ENCODE results near the gene SLC12A7.
"Not testable (repeated sequence)": the region's sequence is repeated elsewhere in the genome, so short reads cannot be mapped to it uniquely, and the experiment has no call there.

Gene SLC12A7

DNA sequence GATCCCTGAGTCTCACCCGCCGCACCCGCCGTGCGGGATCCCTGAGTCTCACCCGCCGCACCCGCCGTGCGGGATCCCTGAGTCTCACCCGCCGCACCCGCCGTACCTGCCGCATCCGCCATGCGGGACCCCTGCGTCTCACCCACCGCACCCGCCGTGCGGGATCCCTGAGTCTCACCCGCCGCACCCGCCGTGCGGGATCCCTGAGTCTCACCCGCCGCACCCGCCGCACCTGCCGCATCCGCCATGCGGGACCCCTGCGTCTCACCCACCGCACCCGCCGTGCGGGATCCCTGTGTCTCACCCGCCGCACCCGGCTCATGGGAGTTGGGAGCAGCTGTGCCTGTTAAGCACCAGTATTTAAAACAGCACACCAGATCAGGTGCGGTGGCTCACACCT lies 50.6 kb downstream of the SLC12A7 start:
- DNase-seq (ENCODE audit: low spot score), result not testable (repeated sequence)

DNA sequence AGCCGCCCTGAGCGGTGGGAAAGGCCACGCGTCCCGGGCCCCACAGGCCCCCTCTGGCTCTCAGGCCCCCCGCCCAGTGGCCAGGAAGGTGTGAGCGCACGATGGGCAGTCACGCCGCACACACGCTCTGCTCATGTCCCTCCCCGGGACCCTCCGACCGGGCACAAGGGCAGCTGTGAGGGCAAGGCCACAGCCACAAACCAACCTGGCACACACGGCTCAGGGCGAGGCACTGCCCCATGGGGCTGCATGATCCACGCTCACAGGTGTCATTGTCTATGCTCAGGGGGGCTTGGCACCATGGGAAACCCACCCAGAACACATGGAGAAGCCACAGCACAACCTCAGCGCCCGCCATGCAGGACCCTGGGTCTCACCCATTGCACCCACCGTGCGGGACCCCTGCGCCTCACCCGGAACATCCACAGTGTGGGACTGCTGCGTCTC lies 51.3 kb downstream of the SLC12A7 start:
- no peak for DNase-seq (ENCODE audit: low spot score)

DNA sequence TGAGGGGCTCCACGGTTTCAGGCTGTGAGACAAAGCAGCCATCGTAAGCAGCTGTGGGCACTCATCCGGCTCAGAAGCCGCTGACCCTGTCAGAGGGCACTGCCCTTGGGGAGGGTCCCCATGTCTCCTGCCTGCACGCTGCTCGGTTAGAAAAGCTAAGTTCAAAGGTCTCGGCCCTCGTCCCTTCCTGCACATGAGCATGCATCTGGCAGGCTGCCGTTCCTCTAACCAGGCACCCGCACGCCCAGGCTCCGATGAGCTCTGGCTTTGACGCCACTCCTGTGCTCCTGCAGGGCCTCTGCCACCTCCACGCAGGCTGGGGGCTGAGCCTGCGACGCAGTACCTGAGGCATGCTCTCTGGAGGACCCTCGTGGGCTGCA lies 52.0 kb downstream of the SLC12A7 start:
- DNase-seq (ENCODE audit: low spot score), result no peak

DNA sequence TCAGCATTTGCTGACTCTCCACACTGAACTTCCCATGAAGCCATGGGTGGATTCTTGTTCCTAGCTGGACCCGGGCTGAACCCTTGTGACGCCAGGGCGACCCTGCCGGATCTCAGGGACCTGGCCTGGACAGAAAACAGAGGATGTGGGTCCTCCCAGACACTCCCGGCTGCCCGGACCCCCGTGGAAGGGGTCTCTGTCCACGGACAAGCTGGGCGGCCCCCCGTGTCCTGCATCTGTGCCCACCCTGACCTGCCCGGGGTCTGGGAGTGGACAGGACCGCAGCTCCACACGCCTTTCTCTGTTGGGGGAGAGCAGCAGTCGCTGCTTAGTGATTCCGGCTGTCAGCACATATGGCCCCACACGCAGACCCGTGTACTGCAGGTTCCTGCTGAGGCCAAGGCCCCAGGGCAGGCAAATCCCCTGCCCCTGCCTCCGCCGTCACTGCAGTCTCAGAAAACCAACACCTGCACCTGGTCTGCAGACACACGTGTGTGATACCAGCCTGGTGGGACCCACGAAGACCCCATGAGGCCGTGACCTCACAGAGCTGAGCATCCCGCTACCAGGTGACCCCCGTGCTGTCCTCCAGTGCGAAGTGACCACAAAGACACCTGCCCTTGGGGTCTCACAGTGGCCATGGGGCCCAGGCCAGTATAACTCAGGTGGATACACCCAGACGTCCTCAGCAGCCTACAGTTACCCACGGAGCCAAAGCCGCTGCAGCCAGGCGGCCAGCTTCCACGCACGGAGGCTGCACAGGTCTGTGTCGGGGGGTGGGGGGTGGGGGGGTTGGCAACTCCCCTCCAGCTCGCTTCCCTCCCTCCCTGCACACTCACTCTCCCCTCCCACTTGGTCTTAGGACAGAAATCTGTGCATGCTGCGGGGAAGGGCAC lies 52.6 kb downstream of the SLC12A7 start:
- DNase-seq (ENCODE audit: low spot score), result no peak

DNA sequence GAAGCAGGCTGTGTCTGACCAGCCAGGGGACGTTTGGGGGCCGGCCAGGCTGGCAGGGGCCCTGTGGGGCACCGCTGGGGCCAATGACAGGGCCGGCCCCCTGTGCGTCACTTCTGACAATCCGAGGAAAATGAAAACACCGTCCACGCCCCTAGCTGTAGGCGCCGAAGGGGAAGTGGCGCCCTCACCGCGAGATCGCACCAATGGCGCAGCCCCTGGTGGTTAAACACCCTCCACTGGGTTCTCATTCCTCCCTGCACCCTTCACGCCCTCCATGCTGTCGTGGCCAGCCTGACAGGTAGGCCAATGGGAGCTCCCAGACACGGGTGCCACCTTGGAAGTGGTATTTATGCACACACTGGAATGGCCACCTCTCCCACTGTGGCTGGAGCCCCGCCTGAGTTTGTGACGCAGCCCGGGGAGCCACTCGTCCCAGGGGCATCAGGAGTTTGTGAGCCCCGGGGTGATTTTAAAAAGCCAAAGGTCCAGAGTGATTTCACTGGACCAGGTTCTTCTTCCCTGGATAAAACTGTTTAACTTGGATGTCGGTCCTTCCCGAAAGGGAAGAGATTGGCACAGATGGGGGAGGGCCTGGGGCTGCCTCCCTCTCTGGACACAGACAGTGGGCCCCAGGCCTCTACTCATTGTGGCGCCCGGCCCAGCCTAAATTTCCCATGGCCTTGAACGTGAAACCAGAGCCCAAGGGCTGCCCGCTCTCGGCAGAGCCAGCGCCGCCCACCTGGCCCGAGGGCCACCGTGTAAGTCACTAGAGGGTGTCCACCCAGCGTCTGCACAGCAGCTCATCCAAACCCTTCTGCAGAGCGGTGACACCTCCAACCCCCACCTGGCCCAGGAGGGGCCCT lies 53.5 kb downstream of the SLC12A7 start:
- DNase-seq (ENCODE audit: low spot score), result no peak

DNA sequence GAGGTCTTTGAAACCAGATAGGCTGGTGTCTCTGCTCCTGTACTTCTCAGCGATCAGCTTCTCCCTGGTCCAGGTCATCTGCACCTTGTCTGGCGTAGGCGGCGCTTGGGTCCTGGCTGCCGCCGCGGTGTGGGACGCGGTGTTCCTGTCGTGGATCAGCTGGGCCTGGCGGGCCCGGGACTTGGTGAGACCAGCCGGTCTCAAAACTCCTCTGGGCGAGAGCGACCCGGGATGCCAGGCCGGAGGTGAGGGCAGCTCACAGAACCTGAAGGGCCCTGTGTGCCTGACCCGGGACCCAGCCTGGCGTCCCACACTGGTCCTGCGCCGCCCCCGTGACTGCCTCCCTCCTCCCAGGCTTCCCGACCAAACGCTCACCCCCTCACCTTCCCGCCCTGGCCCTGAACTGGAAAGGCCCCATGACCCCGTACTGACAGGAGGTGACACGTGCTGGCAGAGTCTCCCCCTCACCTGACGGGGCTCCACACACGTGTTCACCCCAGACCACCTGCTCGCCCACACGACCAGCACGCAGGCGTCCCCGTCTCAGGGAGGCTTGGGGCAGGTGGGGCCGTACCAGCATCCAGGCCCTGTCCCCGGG lies 54.3 kb downstream of the SLC12A7 start:
- no peak for DNase-seq (ENCODE audit: low spot score)

DNA sequence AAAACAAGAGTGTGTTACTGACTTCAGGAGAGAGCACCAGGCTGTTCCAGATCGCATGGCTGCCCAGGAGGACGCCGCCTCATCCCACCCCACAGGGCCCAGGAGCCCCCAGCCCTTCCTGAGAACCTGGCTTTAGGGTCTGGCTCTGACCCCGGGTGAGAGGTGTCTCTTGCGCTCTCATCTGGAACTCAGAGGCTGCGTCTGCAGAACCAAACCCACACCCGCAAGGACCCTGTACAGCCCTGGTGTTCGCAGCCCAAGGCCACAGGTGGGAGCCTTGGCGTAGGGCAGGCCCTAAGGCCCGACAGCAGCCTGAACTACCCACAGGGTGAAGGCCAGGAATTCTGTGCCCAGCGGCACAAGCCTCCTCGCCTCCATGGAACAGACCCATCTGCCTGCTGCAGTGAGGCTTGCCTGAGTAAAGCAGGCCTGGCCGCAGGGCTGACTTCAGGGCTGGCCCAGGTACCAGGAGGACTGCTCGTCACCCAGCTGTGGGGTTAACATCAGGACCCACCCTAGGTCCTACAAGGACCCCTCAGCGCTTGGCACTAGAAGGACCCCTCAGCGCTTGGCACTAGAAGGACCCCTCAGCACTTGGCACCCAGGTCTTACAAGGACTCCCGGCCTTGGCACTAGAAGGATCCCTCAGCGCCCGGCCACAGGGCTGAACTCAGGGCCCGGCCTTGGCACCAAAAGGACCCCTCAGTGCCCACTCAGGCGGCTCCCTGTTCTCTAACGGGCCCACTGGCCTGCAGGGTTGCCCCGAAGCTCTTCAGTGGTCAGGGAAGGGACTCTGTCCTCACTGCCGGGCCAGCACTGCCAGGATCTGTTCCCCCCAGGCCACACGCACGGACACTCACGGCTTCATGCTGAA lies 55.0 kb downstream of the SLC12A7 start:
- DNase-seq (ENCODE audit: low spot score), result no peak

DNA sequence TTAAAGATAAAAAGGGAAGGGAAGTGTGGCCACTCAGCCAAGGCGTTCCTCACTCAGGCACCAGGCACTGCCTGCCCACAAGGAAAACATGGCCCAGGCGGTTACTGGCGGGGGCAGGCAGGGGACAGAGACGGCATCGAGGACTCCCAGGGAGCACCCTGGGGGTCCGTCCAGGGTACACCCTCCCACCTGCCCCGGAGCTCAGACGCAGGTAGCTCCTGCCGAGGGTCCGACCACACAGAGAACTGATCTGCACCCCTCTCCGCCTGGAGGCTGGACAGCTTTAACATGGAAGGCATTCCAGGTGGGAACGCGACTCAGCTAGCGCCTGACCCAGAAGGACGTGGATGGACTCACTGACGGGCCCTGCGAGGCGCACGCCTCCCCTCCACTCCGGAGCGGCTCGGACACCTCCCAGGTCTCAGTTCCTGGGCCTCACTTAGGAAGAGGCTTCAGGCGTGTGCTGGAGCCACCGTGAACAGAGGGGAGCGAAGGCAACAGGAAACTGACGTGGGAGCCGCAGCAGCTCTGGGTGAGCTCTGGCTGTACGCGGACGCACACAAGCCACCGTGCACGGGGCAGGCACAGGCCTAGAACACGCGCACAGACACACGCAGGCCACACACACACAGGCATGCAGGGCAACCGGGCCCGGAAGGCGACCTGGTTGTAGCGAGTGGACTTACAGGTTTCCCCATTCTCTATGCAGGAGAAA lies 55.8 kb downstream of the SLC12A7 start:
- DNase-seq (ENCODE audit: low spot score), result no peak

DNA sequence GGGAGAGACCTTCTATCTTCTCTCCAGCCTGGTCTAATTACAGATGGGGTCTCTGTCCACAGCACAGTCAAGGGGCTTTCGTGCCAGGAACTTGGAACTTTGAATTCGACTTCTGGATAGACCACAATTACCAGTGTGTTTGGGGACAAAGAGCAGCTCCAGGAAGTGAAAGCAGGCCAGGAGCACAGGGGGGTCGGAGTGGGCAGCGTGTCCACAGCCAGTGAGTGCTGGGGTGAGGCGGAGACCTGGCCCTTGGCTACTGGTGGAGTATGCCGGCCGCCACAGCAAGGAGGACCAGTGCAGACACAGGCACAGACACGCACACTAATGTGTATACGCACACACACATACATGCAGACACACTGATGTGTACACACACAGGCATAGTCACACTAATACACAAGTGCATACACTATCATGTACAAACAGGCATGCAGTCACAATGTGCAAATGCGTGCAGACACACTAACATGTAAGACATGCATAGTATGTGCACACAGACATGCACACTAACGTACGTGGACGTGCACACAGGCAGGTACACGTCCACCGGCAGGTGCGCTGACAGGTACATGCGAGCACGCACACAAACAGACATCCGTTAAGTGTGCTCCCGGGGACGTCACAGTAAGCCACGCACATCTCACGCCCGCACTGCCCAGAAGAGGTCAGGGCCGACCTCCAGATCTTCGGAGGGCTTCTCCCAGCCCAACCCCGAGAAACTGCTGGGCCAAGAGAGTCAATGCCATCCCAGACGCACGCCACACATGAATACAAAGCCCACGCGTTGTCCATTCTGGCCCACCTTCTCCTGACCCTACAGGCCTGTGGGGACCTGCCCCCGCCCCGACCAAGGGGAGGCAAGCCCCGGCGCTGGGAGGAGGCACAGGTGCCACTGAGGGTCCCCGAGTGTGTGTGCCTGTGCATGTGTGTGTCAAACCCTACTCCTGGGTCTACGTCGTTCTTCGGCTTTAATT lies 56.8 kb downstream of the SLC12A7 start:
- DNase-seq (ENCODE audit: low spot score), result no peak

DNA sequence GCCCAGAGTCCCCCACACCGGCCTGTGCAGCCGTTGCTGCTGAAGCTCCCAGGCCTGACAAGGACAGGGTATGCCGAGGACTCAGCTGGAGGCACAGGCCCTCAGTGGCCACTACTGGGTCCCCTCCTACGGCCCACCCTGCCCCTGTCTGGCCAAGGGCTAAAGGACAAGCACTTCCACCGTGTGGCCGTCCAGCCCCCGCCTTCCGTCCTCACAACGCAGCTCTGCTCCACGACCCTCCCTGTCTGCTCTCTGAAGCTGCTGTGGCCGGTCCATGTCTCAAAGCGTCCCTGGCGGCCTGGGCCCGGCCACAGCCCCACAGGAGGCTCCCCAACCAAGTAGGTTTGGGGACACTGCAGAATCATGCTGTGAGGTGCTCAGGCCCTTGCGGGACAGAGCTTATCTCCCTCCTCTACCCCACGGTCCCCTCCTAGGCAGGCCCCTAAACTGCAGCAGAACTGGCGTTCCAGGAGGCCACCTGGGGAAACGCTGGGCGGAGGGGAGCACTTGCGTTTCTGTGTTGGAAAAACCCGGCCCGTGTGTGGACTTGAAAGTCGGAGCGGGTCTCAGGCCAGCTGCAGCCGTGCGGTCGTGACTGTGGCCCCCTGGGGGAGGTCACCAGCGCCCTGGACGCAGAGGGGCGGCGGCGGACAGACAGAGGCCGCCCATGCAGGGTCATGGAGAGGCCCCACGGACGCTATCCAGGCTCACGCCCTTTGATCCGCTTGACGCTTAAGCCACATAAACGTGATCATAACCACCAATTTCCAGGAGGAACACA lies 57.7 kb downstream of the SLC12A7 start:
- DNase-seq (ENCODE audit: low spot score), result no peak

DNA sequence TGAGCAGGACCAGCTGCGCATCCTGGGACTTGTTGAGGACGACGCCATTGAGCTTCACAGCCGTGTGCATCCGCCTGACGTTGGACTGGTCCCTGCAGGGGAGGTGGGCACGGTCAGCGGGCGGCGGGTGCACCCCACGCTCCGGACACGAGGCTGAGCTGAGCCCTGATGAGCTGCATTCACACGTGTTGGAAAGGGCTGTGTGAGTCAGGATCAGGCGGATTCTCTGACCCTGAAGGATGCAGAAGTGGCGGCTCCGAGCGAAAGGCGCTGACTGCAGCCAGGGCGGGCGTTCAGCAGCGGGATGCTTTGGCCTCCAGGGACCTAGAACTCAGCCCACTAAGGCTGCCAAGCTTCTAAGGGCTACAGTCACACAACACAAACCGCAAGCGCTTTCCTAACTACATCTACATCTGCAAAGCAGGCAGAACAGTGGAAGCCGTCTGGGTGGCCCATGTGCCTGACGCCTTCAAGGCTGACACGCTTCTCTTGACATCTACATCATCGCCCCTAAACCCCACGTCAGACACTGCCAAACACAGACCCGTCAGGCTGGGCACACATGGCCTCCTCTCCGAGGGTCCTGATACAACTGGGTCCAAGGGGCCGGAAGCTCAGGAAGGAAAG lies 58.4 kb downstream of the SLC12A7 start:
- DNase-seq (ENCODE audit: low spot score), result no peak

DNA sequence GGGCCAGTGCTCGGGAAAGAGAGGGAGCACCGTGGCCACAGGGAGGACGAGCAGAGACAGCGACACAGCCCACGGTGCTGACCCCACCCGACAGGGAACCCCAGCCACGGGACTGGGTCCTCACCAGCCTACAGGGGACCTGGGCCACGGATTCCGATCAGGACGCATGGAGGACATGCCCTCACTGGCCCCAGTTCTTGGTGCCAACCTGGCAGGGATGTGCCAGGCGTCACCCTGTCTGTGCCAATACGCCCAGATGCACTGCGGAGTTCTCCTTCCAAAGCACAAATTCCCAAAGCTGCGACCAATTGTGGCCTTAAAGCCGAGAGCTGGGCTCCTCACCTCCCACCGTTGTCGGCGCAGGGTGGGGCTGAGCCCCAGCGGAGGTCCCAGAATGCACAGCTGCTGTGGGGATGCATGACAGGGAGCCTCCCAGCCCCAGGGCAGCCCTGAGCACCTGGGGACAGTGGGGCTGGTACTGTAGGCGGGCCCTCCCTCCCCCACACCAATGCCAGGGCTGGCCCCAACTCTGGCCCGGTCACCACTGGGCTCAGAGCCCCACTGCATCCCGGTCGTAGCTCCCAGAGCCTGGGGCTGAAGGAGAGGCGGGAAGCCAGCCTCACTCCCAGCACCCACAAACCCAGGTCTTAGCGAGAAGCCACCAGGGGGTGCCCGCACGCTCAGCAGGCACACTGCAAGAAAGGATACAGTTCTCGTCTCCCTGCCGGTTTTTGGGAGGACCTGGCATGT lies 59.0 kb downstream of the SLC12A7 start:
- DNase-seq (ENCODE audit: low spot score), result no peak

DNA sequence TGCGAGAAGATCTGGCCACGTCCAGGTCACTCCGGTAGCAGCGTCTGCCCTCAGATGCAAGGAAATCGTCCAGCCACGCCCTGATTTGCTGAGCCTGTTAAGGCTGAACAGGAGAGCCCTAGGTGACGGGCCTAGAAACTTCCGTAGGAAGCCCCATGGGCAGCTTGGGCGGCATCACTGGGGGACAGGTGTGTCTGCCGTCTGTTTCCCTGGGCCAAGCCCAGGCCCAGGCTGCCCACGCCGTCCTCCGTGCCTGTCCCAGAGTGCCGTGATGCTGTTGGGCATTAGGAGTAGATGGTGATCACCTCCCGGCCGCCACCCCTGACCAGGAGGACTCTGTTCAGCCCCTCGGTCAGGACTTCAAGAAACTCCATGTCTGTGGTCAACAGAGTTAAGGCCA lies 59.8 kb downstream of the SLC12A7 start:
- no peak for DNase-seq (ENCODE audit: low spot score)

DNA sequence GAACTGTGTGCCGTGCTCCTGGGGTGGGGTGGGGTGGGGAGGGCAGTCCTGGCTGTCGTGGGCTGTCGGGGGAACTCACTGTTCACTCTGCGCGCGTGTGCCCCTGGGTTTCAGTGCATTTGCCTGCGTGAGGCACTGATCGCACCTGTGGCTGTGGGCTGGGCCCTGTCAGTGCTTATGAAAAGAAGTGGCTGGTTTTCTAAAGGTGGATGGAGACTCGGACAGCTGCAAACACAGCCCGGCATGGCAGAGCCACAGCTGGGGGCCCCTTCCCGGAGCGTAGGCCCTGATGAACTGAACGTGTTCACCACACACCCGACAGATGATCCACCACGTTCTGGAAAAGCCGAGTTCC lies 60.5 kb downstream of the SLC12A7 start:
- DNase-seq (ENCODE audit: low spot score), result no peak

DNA sequence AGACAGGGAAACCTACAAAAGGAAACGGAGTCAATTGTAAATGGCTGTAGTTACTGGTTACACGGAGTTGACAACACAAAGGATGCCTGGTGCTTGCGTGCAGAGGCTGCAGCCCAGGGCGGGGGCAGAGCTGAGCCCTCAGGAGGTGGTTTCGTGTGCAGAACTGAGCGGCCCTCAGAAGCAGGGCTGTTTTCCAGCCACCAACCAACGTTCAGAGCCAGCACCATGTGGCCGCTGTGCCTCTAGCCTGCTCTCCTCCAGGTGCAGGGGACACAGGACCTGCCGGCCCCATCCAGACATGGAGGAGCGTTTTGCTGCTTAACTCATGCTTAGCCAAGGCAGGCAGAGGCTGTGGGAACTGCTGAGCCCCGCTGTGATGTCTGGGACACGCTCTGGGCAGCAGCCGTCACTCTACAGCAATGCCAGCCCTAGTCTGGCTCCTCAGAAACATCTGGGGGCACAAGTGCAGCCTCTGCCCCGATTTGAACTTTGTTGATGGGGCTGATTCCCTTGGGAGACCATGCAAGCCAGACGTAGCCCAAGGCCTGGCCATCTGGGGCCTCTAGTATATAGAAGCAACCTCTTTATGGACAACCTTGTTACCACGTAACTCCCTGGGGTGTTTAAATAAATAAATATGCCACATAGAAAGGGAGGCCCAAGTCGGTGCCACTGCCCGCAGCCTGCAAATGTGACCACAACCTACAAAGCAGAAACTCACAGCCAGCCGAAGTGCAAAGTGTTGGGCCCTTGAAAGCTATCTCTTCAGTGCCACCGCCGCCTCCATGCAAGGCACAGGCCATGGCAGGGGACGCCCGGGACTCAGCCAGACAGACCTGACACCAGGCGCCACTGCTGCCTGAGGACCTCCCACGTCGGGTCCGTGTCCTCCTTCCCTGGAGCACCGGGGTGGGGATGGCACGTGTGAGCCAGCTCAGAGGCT lies 61.2 kb downstream of the SLC12A7 start:
- DNase-seq (ENCODE audit: low spot score), result no peak
